ENCODE results near the gene KIF1B. TPM values are rescaled to one million over a fixed set of nuclear protein-coding genes. Genes with fewer than 3 reads are reported as not detected.

Gene KIF1B
- total and polyA plus RNA-seq, 10 of the 15 experiments (the other 5 are each of a cell fraction or from before 2014, with no cell fraction given): 2.1 to 16.5 (median 8.7) TPM

DNA sequence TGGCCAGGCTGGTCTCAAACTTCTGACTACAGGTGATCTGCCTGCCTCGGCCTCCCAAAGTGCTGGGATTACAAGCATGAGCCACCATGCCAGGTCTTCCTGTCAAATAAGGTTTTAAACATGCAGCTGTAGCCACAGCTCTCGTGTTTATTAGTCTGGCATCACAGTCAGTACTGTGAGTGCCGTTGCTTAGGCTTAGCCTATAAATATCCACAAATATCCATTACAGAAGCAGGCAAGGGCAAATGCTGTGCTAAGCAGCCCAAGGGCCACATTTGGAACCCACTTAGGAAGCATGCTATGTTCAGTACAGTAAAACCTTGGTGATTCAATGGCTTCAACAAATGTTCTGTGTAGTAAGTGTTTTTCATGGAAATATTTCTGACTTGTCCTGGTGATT is 75.9 kb downstream of the KIF1B start:
- Histone ChIP-seq H3K9me3 (replicated peaks; ENCODE audit: control insufficient read depth, insufficient read depth, low read length) (no peaks in the 10 kb centered on the region), H3K27ac (ENCODE audit: control insufficient read depth, insufficient read depth) (no peak overlapping the region), H3K4me3 (no peak overlapping the region), H2AFZ (ENCODE audit: control insufficient read depth, low read depth, low read length) (no peak overlapping the region), H3K27me3 (replicated peaks in 1 of 2; ENCODE audit: control insufficient read depth in 2 of 2, insufficient read depth in 2 of 2, low read length in 1 of 2) (no peaks in the 10 kb centered on the region), H3K9ac (ENCODE audit: control insufficient read depth, insufficient read depth, low read length) (no peak overlapping the region), H4K20me1 (ENCODE audit: control insufficient read depth, insufficient read depth) (no peaks in the 10 kb centered on the region), H3K4me2 (ENCODE audit: control insufficient read depth, insufficient read depth) (no peak overlapping the region), H3K36me3 (ENCODE audit: control insufficient read depth in 2 of 2, insufficient read depth in 2 of 2, low read length in 1 of 2) (peaks cover 0 to 6% of the 10 kb centered on the region in 2 experiments; a peak in 2 of 4 replicates), H3K79me2 (ENCODE audit: control insufficient read depth, insufficient read depth, low read length) (no peaks in the 10 kb centered on the region), H3K4me1 (ENCODE audit: control insufficient read depth, insufficient read depth, low read length) (0 out of 2 replicates have a peak, but pooled peaks cover 5% of the 10 kb centered on the region)
- in situ Hi-C loops (cut with MboI): no loop called here
- ATAC-seq (no peak), DNase-seq (ENCODE audit: low read depth, low spot score) (no peak), FAIRE-seq (no peak)
- TF ChIP-seq, protein P1, sequence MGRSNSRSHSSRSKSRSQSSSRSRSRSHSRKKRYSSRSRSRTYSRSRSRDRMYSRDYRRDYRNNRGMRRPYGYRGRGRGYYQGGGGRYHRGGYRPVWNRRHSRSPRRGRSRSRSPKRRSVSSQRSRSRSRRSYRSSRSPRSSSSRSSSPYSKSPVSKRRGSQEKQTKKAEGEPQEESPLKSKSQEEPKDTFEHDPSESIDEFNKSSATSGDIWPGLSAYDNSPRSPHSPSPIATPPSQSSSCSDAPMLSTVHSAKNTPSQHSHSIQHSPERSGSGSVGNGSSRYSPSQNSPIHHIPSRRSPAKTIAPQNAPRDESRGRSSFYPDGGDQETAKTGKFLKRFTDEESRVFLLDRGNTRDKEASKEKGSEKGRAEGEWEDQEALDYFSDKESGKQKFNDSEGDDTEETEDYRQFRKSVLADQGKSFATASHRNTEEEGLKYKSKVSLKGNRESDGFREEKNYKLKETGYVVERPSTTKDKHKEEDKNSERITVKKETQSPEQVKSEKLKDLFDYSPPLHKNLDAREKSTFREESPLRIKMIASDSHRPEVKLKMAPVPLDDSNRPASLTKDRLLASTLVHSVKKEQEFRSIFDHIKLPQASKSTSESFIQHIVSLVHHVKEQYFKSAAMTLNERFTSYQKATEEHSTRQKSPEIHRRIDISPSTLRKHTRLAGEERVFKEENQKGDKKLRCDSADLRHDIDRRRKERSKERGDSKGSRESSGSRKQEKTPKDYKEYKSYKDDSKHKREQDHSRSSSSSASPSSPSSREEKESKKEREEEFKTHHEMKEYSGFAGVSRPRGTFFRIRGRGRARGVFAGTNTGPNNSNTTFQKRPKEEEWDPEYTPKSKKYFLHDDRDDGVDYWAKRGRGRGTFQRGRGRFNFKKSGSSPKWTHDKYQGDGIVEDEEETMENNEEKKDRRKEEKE (IDR thresholded peaks at IDR 0.05): no peak
- TF ChIP-seq KLF5 (IDR thresholded peaks at IDR 0.05; ENCODE audit: partially characterized antibody) (no peak), TARDBP (IDR thresholded peaks at IDR 0.05; ENCODE audit: borderline replicate concordance) (no peak), NR2C2 (IDR thresholded peaks at IDR 0.05; ENCODE audit: borderline replicate concordance, control insufficient read depth, insufficient read length, low read depth) (no peak), GATAD2B (conservative IDR thresholded peaks at IDR 0.05; ENCODE audit: low read depth) (no peak), SUPT20H (IDR thresholded peaks at IDR 0.05; ENCODE audit: borderline replicate concordance, control insufficient read depth, low read depth, low read length) (no peak), MEF2B (IDR thresholded peaks at IDR 0.05; ENCODE audit: partially characterized antibody, poor library complexity, severe bottlenecking) (no peak), SP1 (IDR thresholded peaks at IDR 0.05; ENCODE audit: low read depth, low read length) (no peak), CBFB (IDR thresholded peaks at IDR 0.05; ENCODE audit: low read depth) (no peak), SMAD5 (IDR thresholded peaks at IDR 0.05; ENCODE audit: low read depth) (no peak), NFYA (IDR thresholded peaks at IDR 0.05; ENCODE audit: borderline replicate concordance, low read depth, low read length) (no peak), FOS (IDR thresholded peaks at IDR 0.05; ENCODE audit: borderline replicate concordance, extremely low read depth, insufficient read length) (no peak)
- TF ChIP-seq, protein P2, sequence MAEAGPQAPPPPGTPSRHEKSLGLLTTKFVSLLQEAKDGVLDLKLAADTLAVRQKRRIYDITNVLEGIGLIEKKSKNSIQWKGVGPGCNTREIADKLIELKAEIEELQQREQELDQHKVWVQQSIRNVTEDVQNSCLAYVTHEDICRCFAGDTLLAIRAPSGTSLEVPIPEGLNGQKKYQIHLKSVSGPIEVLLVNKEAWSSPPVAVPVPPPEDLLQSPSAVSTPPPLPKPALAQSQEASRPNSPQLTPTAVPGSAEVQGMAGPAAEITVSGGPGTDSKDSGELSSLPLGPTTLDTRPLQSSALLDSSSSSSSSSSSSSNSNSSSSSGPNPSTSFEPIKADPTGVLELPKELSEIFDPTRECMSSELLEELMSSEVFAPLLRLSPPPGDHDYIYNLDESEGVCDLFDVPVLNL (IDR thresholded peaks at IDR 0.05; ENCODE audit: low read depth, low read length): no peak
- TF ChIP-seq, protein P3, sequence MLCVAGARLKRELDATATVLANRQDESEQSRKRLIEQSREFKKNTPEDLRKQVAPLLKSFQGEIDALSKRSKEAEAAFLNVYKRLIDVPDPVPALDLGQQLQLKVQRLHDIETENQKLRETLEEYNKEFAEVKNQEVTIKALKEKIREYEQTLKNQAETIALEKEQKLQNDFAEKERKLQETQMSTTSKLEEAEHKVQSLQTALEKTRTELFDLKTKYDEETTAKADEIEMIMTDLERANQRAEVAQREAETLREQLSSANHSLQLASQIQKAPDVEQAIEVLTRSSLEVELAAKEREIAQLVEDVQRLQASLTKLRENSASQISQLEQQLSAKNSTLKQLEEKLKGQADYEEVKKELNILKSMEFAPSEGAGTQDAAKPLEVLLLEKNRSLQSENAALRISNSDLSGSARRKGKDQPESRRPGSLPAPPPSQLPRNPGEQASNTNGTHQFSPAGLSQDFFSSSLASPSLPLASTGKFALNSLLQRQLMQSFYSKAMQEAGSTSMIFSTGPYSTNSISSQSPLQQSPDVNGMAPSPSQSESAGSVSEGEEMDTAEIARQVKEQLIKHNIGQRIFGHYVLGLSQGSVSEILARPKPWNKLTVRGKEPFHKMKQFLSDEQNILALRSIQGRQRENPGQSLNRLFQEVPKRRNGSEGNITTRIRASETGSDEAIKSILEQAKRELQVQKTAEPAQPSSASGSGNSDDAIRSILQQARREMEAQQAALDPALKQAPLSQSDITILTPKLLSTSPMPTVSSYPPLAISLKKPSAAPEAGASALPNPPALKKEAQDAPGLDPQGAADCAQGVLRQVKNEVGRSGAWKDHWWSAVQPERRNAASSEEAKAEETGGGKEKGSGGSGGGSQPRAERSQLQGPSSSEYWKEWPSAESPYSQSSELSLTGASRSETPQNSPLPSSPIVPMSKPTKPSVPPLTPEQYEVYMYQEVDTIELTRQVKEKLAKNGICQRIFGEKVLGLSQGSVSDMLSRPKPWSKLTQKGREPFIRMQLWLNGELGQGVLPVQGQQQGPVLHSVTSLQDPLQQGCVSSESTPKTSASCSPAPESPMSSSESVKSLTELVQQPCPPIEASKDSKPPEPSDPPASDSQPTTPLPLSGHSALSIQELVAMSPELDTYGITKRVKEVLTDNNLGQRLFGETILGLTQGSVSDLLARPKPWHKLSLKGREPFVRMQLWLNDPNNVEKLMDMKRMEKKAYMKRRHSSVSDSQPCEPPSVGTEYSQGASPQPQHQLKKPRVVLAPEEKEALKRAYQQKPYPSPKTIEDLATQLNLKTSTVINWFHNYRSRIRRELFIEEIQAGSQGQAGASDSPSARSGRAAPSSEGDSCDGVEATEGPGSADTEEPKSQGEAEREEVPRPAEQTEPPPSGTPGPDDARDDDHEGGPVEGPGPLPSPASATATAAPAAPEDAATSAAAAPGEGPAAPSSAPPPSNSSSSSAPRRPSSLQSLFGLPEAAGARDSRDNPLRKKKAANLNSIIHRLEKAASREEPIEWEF (IDR thresholded peaks at IDR 0.05; ENCODE audit: insufficient replicate concordance, low read depth, low read length): no peak
- ChIA-PET RAD21 (ENCODE audit: unreplicated experiment) (interaction anchor here (0.9 to 1.4 kb wide), 2 partner anchors 70 to 76 kb away, joined by 3 to 4 read pairs; partner anchors contain the start of gene KIF1B), CTCF (interaction anchor here (0.7 to 1.3 kb wide), 3 partner anchors 19 to 72 kb away, joined by 3 to 4 read pairs (median 4); no protein-coding TSS in a partner anchor), SMC1A (ENCODE audit: uncharacterized antibody, unreplicated experiment) (interaction anchor here (1.3 kb wide), 1 partner anchor 17 kb away, joined by 3 read pairs; no protein-coding TSS in a partner anchor), POLR2A (interaction anchor here (0.6 to 1.3 kb wide), 3 partner anchors 9 to 45 kb away, joined by 3 to 5 read pairs (median 3); no protein-coding TSS in a partner anchor)
- 69% methylated on average over 3 of the region's 3 CpGs for WGBS (ENCODE audit: insufficient coverage, insufficient replicate concordance, low lambda C conversion rate, missing lambda C conversion rate)
- intact Hi-C loops (cut with micrococcal nuclease; ENCODE audit: unreplicated experiment): no loop called here
- BruUV-seq (replicated peaks): no TSS peak
